Stimulated activated naive CD8-positive, alpha-beta T cell treated with anti-CD3 and anti-CD28 coated beads, Interleukin-15, Interleukin-2, amounts not matched to agents 100 U/mL and 50 U/mL, for 24 hours (primary cell): Measurements from ENCODE around the gene ENAH.
"Not testable (repeated sequence)": the region's sequence is repeated elsewhere in the genome, so short reads cannot be mapped to it uniquely, and the experiment has no call there.

ENCODE experiments used
- ATAC-seq: fragments of 150-1000 bp; cut with Tn5 transposase; one replicate; pipeline ENCODE4 v1.10.0; 2021
- DNase-seq: peaks from one replicate; pipeline ENCODE4 v3.0.0; 2021

The ENAH gene

DNA sequence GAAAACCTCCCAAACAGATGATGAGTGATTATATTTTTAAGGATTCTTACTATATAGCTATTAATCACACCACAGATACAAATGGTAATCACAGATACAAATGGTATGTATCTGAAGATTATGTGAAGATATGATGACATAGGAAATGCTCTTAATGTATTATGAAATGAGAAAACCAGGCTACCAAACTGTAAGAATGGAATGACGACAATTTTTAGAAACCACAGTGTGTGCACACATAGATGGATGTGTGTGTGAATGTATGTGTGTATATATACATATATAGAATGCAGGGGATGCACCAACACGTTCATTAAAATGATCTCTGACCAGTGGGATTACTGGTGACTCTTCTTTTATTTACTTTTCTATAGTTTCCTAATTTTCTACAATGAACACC is 21.5 kb upstream of the ENAH start:
- DNase-seq (no peak), ATAC-seq (no peak)

DNA sequence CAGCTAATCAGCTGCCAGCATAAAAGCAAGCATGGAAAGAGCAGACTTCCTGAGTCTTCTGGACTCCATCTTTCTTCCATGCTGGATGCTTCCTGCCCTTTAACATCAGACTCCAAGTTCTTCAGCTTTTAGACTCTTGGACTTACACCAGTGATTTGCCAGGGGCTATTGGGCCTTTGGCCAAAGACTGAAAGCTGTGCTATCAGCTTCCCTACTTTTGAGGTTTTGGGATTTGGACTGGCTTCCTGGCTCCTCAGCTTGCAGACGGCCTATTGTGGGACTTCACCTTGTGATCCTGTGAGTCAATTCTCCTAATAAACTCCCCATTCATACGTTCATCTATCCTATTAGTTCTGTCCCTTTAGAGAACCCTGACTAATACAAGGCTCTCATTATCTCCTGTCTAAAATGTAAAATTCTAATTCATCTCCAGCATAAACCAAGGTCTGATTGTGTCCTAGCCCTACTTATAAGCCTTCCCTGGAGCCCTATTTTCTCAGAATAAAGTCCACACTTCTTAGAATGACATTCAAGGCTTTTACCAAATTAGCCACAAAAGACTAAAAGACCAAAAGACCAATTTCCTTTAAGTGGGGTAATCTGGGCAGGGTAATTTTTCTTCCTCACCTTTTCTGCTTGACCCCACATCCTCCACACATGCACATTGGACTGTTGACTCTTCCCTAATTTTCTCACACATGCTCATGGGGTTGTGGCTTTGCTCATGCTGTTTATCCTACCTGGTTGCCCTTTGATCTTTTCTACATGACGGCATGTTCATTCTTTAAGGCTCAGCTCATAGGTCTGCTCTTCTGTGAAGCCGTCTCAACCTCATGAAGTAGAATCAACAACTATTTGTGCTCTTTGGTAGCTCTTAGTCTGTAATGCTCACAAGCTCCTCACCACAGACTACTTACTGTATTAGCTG is 18.1 kb upstream of the ENAH start:
- no peak for ATAC-seq
- no peak for DNase-seq

DNA sequence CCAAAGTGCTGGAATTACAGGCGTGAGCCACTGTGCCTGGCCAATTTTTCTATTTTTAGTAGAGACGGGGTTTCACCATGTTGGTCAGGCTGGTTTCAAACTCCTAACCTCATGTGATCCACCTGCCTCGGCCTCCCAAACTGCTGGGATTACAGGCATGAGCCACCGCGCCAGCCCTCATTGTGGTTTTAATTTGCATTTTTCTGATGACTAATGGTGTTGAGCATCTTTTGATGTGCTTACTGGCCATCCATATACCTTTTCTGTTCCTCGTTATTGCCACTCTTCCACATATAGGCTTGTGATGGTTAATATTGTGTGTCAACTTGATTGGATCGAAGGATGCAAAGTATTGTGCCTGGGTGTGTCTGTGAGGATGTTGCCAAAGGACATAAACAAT is 17.4 kb upstream of the ENAH start:
- DNase-seq (no peak), ATAC-seq (no peak)

DNA sequence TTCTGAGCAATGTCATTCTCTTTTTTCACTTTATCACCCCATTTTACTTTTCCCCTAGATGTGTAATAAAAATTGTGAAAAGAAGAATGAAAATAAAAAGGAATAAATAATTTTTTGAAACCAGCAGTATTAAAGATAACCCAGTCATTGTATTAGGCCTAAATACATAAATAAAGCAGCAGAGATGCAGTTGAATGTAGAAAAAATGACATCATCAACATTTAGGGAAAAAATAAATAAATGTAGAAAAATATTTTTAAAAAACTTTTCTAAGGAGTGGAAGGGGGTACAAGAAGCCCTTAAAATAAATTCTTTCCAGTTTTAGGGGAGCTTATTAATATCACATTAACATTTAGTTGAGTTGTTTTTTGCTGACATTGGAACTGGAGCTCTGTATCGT is 15.3 kb upstream of the ENAH start:
- DNase-seq, result no peak
- no peak for ATAC-seq

DNA sequence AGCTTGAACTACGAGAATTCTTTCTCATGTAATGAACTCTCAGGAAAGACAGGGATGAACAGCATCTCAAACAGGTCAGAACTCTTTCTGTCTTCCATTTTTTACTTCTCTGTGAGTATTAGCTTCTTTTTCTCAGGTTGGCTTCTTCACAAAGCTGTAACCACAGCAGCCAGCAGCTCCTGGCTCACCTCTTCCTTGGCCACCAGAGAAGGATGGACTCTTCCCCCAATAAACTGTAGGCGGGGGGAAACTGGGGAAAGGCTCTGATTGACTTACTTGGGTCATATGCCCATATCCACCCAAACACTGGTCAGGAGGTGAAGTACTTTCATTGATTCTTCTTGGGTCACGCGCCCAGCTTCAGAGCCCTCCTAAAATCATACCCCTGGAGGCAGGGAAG is 14.4 kb upstream of the ENAH start:
- ATAC-seq, result no peak
- DNase-seq, result no peak

DNA sequence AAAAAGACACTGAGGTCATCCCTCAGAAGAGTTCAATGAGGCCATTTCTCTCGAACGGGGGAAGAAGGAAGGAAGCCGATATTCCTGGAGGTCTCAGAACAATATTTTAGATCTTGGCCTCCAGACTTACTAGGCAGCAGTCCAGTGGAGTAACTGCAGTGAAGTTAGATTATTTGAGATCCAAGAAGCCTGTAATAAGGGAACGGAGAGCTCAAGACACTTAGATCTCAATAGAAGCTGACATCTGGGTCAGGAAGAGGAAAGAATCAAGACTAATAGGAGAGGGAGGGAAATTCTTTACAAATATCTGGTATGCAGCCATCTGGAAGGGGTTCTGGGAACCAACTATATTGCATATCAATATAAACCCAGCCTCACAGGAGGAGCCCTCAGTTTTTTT is 13.6 kb upstream of the ENAH start:
- DNase-seq, result no peak
- no peak for ATAC-seq

DNA sequence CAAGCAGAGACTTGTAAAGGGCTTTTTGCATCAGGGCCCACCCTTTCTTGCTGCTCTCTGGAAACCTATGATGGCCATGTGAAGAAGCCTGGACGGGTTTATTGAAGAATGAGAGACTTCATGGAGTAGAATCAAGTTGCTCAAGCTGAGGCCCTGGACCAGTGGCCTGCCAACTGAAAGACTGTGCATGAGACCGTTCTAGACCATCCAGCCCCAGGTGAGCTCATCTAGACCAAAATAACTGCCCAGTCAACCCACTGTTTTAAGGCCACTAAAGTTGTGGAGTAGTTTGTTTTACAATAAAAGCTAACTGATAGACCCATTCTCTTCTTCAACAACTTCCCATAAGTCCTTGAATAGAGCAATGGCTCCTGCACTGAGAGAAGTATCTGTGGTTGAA is 11.8 kb upstream of the ENAH start:
- ATAC-seq, result no peak
- DNase-seq, result no peak

DNA sequence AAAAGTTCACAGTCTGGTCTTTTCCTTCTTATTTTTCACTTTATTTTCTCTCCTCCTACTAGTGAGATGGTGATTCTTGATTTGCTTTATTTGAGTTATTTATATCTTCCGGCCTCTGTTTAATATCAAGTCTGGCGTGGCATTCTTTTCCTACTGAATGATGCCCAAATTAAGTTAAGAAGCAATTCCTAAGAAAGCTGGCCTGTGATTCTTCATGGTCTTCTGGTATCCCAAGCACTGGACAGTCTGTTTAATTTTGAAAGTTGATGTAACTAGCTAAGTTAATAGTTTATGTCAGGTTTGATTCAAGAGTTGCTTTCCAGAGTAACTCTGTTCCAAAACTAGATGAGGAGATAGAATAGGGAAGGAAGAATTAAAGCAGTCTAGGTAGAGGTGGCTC is 9.2 kb upstream of the ENAH start:
- no peak for DNase-seq
- ATAC-seq, result no peak

DNA sequence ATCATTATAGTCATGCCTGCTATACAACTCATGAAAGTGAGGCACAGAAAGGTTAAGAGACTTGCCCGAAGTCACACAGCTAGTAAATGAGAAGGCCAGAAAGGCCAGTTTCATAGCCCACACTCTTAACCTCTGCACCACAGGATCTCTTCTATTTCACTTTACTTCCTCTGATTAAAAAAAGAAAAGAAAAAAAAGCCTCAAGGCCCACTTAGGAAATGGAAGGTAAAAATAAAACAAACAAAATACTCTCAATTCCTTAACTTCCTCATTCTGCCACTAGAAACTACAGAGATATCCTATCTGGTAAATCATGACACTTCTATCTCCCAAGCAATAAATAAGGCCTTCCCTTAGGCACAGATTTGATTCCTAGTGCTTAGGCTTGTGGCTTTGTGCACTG is 7.6 kb upstream of the ENAH start:
- no peak for DNase-seq
- no peak for ATAC-seq

DNA sequence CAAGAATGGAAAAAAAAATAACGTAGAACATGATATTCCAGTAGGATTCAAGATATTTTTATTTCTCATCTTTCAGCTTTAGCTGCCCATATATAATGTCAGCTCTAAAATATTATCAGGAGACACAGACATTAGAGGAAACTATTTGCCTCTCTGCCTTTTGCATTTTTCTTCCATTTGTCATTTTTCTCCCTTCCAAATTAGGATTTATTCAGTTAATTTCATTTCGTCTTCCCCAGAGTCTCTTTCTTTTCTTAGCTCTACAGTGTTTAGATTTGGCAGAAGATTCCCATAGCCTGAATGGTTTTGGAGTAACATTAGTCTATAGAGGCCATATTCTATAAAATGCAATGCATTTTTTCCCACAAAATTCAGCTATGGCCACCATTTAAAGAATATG is 5.1 kb upstream of the ENAH start:
- DNase-seq (no peak), ATAC-seq (no peak)

DNA sequence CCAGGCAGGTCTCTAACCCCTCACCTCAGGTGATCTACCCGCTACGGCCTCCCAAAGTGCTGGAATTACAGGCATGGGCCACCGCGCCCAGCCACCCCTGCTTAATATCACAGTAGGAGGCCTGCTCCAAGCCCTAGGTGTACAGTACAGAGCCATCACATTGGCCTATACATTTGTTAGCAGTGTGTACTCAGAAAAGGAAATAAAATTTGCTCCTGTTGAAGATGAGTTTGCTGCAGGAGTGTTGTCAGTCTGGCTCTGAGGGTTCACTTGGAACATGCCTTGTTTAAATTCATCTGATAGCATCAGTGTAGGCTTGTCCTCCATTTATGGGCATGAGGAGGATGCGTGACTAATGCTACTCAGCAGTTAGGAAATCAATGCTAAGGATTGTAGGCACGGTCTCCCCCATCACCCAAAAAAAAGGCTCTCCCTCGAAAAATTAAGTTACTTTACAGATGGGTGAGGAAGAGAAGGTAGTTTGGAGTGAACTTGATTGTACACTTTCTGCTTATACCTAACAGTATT is 4.6 kb upstream of the ENAH start:
- DNase-seq (no peak), ATAC-seq (no peak)

DNA sequence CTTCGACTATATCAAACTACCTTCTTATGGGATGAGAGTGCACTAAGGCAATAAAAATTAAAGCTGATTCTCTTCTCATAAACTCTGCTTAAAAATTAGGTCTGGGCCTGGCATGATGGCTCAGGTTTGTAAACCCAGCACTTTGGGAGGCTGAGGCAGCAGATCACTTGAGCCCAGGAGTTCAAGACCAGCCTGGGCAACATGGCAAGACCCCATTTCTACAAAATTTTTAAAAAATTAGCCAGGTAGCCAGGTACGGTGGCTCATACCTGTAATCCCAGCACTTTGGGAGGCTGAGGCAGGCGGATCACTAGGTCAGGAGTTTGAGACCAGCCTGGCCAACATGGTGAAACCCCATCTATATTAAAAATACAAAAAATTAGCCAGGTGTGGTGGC is 3.3 kb upstream of the ENAH start:
- DNase-seq, ATAC-seq: not testable (repeated sequence)

DNA sequence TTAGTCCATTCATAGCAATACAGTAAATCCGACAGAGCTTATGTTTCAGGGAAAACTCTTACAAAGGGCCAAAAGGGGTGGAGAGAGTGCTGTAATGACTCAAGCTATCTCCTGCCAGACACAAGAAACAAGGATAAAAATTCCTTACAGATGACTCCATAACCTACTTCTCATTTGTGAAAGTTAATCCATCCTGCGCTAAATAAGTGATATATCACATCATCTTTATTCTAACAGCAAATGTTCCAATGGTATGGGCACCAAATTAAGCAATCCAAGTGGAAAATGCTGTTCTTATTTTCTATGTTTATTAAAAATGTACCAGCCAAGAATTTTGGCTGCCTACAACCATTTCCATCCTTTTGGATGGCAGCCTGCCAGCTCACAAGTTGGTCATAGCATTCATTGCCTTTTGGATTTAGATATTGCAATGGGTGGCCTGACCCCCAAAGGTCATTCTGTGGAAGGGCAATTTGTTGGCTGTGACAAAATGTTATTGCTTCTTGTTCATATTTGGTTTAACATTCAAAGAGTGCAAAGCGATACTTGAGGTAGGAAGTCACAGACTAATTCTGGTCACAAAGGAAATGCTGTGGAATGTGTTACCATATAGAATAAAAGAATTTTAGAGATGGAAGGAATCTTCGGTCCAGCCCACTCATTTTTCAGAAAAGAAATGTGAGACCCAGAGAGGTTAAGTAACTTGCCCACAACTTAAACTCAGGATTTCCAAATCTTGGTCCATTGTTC is 2.8 kb upstream of the ENAH start:
- peak; percentile 18 for DNase-seq
- ATAC-seq, result no peak

DNA sequence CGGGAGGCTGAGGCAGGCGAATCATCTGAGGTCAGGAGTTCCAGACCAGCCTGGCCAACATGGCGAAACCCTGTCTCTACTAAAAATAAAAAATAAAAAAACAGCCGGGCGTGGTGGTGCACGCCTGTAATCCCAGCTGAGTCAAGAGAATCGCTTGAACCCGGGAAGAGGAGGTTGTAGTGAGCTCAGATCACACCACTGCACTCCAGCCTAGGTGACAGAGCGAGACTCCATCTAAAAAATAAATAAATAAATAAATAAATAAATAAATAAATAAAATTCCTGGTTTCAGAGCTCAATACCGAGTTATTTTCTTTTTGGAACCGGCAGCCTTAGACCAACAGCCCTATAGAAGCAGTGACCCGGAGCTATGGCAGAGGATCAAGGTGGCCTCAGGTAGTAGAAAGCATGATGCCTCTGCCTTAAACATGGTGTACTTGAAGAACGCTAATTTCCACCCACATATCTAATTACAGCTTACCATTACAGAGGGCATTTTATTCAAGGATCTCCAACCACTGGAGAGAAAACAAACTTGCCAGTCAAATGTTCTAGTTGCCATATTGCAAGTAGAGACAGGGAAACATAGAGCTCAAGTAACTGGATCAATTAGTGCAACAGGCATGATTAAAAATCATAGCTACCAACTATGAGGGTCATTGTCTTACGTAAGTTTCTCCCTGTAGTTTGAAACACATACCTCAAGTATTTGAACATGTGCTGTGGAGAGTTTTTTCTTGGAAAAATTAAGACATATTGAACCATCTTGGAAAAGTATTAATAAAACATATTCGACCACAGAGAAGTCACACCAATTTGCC is 2.0 kb upstream of the ENAH start:
- ATAC-seq (no peak), DNase-seq (no peak)

DNA sequence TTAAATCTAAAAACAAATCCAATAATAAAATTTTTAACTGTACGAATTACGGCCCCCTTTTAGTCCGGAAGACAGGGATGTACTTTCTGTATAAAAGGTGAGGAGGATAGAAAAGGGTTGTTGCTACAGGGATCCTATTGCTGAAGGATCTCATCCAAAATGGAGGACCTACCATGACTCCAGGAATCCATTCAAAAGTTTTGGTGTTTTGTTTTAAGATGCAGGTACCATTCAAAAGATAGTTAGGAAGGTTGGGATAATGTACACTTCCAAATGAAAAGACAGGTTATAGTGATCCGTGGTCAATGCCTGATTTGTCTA is 1.3 kb upstream of the ENAH start:
- ATAC-seq, result no peak
- no peak for DNase-seq

DNA sequence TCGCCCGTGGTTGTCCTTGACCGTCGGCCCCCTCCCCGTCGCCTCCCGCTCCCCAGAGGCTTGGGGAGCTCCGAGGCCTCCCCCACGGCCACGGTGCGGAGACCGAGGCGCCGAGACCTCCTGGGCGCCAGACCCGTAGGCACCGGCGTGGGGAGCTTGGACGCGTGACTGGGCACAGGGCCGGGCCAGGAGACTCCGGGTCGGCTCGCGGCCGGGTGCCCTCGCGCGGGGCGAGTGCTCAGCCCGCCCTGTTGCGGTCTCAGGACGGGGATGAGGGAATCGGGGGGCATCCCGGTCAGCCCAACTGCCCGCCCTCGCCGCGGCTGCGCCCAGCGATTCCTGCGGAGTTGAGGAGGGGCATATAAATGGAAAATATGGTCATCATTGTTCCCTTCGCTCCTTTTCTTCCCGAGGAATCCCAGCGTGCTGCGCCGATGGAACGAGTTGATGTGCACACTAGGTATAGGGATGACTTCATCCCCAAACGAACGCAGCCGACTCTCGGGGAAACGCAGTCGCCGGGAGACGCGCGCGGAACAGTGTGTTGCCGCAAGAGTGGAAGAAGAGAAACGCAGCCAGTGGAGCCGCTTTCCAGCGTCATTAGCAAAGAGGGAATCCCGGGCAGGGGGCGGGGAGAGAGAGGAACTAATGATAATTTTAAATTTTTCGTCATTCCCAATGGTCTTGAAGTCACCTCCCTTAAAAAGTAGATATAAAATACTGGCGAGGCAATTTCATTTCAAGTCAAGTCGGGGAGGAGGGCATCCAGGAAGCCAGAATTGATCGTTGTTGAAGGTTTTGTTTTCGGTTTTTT is 747 bp upstream of the ENAH start:
- peak; percentile 44 for DNase-seq
- ATAC-seq, result peak; percentile 50

DNA sequence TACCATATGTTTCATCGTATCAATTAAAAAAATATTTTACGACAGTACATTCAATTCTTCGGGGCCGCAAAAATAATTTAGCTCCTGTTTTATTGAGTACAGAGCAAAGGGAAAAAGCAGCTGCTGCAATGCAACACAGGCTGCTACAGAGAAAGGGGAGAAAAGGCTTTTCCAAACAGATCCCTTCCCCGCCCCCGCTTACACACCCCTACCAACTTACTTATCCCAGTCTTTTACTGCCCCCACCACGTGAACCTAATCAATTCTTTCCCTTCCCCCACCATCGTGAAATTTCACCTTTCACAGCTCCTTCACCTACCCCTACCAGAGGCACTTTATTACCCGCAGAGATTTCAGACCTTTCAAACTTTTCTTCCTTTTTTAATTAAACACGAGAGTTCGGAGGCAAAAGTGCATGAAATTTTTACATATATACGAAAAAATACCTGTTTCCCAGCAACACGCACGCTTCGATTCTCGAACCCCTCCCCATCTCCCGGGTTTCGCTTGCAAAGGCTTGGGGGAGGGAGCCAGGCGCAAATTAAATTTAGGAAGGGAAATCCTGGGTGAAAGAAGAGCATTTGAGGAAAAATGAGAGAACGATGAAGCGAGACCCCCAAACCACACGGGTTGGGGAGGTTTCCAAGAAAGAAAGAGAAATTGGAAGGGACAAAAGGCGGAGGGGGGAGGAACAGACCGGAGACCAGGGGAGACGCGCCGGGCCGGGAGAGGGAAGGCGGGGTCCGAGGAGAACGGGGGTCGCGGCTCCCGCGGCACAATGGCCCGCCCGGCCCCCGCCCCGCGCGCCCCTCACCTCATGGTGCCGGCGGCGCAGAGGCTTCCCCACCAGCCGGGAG is 823 bp downstream of the ENAH start:
- DNase-seq (no peak), ATAC-seq (no peak)

DNA sequence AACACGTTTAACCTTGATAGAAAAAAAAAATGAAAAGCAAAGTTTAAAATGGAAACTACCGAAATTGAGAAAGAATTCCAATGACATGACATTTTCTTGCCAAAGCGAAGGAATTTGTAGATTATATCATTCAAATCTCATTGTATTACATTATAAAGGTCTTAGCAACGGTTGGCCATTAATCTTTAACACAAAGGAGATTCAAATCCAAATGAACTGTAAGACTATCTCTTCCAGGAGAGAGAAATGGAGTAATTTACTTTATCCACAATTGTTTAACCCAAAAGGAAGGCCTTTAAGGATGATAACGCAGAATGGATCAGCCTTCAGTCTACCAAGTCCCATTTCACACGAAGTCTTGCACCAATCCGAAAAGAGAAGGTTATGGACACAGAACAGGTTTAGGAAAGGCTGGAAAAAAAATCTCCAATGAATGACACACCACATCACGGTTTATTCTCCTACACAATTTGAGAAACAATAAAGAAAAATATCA is 1.5 kb downstream of the ENAH start:
- ATAC-seq, result no peak
- no peak for DNase-seq

DNA sequence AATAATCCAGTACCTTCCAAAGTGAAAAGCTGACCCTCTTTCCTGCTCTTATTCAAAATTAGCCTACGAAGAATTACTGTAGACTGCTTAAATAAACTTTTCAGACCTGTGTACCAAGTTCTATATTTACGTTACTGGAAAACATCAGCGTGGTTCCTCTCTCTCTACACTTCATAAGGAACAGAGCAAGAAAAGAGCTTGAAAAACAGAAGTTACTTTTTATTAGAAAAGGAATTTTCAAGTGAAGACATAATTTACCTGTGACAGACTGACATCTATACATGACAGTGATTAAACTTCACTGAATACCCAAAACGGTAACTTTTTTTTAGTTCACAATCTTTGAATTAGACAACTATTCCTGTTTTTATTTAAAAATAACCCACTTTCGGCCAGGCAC is 2.7 kb downstream of the ENAH start:
- no peak for ATAC-seq
- DNase-seq, result no peak

DNA sequence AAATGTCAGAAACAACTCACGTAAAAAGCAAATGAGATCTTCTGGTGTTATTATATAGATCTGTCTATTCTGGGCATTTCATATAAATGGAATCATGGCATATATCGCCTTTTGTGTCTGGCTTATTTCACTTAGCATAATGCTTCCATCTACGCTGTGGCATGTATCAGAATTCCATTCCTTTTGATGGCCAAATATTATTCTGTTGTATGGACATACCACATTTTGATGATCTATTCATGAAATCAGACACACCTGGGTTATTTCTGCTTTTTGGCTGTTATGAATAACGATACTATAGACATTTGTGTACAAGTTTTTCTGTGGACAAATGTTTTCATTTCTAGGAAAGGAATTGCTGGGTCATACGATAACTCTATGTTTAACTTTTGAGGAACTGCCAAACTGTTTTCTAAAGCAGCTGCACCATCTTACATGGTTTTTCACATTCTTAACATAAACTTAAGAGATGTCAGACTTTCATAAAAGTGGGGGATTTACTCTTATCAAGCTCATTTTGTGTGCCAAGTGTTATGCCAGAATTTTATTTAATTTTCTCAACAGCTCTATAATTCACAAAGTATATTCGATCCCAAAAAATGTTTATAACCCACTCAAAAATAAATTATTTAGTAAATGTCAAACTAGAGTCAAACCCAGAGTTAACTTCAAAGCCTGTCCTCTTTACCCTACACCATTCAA is 7.6 kb downstream of the ENAH start:
- no peak for DNase-seq
- ATAC-seq, result no peak
